Thoracic aorta (tissue), 2 donors: ENCODE data around the gene PPP6R2. TPM values are rescaled to one million over a fixed set of nuclear protein-coding genes. Genes with fewer than 3 reads are reported as not detected.

ENCODE experiments used
- ATAC-seq: fragments of 150-250 bp; one replicate; pipeline ENCODE4 v1.8.0; 2017; ENCODE audit warnings: low read depth; ENCODE audit not compliant: insufficient number of reproducible peaks, low FRiP score
- DNase-seq: peaks from one replicate; pipeline ENCODE4 v3.0.0-alpha.2; 2020; ENCODE audit warnings: low spot score
- H3K27ac ChIP-seq, 2 donors: fragments of 200-600 bp; sonication (generic); 1 replicate in 1 of 2; 2 replicates in 1 of 2; pipeline ENCODE4 v1.5.1; 2016; ENCODE audit warnings: mild to moderate bottlenecking in 2 of 2, moderate library complexity in 2 of 2
- H3K27me3 ChIP-seq: fragments of 200-600 bp; sonication (generic); replicated peaks from 2 replicates; pipeline ENCODE4 v1.6.0; 2016; ENCODE audit warnings: mild to moderate bottlenecking; ENCODE audit not compliant: insufficient read depth
- H3K36me3 ChIP-seq: fragments of 200-600 bp; sonication (generic); one replicate; pipeline ENCODE4 v1.5.1; 2016
- H3K4me1 ChIP-seq, 2 donors: fragments of 200-600 bp; sonication (generic); 1 replicate in 1 of 2; 2 replicates in 1 of 2; pipeline versions ENCODE4 v1.5.1 to v1.6.0; 2016; ENCODE audit warnings: low read depth in 2 of 2, mild to moderate bottlenecking in 1 of 2; ENCODE audit not compliant: control insufficient read depth in 1 of 2
- H3K4me3 ChIP-seq: fragments of 200-600 bp; sonication (generic); 2 replicates; pipeline ENCODE4 v1.5.1; 2016; ENCODE audit warnings: mild to moderate bottlenecking
- H3K9me3 ChIP-seq: fragments of 200-600 bp; sonication (generic); 2 replicates; pipeline ENCODE4 v1.5.1; 2016
- CTCF ChIP-seq: fragments of 200-600 bp; sonication (generic); IDR thresholded peaks from one replicate; pipeline ENCODE4 v1.5.1; 2019; ENCODE audit warnings: antibody characterized with exemption
- total RNA-seq, 2 donors: library from RNA; depleted of rRNA; stranded (reverse); fragments of >200 nt; gene quantifications; one replicate each; pipeline versions ENCODE4 v1.1.0 to v1.2.3, GENCODE V29; 2016

Gene PPP6R2
- total RNA-seq, 2 donors from 2014 or later: 61.2 to 73.6 TPM

GRCh38 chr22:50313021-50313420 is 30.1 kb upstream of the PPP6R2 start:
- ATAC-seq: no peak
- Histone ChIP-seq H3K9me3 (no peaks in the 10 kb centered on the region), H3K27me3 (no peaks in the 10 kb centered on the region), H3K4me1 (peaks cover 3 to 18% of the 10 kb centered on the region in 2 donors), H3K36me3 (no peaks in the 10 kb centered on the region), H3K27ac (no peak overlapping the region), H3K4me3 (no peak overlapping the region)
- no peak for DNase-seq
- TF ChIP-seq CTCF: no peak

- ATAC-seq (no peak), DNase-seq (no peak)
- H3K27ac ChIP-seq: no peak overlapping the region
- no peak overlapping the region for H3K4me3 ChIP-seq
- no peaks in the 10 kb centered on the region for H3K36me3 ChIP-seq
- H3K4me1 ChIP-seq: peaks cover 0 to 12% of the 10 kb centered on the region in 2 donors
- TF ChIP-seq CTCF: no peak
- H3K27me3 ChIP-seq: no peaks in the 10 kb centered on the region
- H3K9me3 ChIP-seq: no peaks in the 10 kb centered on the region
Observed at GRCh38 chr22:50313600-50313999, 29.5 kb upstream of the PPP6R2 start.

GRCh38 chr22:50314081-50314454 is 29.1 kb upstream of the PPP6R2 start:
- Histone ChIP-seq H3K4me3 (peak overlapping the region; percentile 32), H3K27ac (no peak overlapping the region)

GRCh38 chr22:50314455-50315288 is 28.5 kb upstream of the PPP6R2 start:
- no peaks in the 10 kb centered on the region for H3K27me3 ChIP-seq
- no peaks in the 10 kb centered on the region for H3K36me3 ChIP-seq
- H3K4me1 ChIP-seq: peaks cover 0 to 1% of the 10 kb centered on the region in 2 donors
- no peak overlapping the region for H3K27ac ChIP-seq
- ATAC-seq (no peak), DNase-seq (no peak)
- TF ChIP-seq CTCF: no peak
- peak overlapping the region; percentile 32 for H3K4me3 ChIP-seq
- no peaks in the 10 kb centered on the region for H3K9me3 ChIP-seq

More at GRCh38 chr22:50314081-50314454, 29.1 kb upstream of the PPP6R2 start:
- Histone ChIP-seq H3K36me3 (no peaks in the 10 kb centered on the region), H3K27me3 (no peaks in the 10 kb centered on the region), H3K4me1 (peaks cover 0 to 7% of the 10 kb centered on the region in 2 donors), H3K9me3 (no peaks in the 10 kb centered on the region)
- no peak for TF ChIP-seq CTCF
- DNase-seq (no peak), ATAC-seq (no peak)

- Histone ChIP-seq H3K4me1 (no peaks in the 10 kb centered on the region), H3K36me3 (no peaks in the 10 kb centered on the region), H3K27ac (no peak overlapping the region), H3K4me3 (no peak overlapping the region), H3K9me3 (no peaks in the 10 kb centered on the region), H3K27me3 (no peaks in the 10 kb centered on the region)
- TF ChIP-seq CTCF: no peak
- DNase-seq: no peak
- no peak for ATAC-seq
Observed at GRCh38 chr22:50315289-50316113, 27.6 kb upstream of the PPP6R2 start.
